ENCODE results near the gene LMF2.

LMF2 gene

GRCh38 chr22:50502628-50503474, 4.7 kb downstream of the LMF2 start:
- DNase-seq (ENCODE audit: low spot score) = no peak

DNA sequence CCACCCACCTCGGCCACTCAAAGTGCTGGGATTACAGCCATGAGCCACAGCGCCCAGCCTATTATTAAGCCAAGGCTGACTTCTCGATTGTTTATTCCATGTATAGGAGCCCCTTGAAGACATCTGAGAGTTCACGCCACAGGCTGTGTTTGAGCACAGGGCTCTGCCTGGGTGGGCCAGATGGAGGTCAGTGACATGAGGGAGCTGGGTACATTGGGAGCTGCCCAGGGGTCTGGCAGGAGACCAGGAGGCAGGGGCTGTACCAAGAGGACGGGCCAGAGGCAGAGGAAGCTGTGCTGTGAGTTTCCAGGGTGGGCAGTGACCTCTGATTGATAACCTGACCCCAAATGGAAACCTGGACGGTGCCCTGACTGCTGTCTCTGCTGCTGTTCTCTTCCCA, 5.4 kb downstream of the LMF2 start:
- DNase-seq (ENCODE audit: low spot score) = no peak

- no peak for DNase-seq (ENCODE audit: low spot score)
Measured at GRCh38 chr22:50500452-50500851, 7.0 kb downstream of the LMF2 start.

GRCh38 chr22:50498322-50498890, 9.1 kb downstream of the LMF2 start:
- DNase-seq (ENCODE audit: low spot score) = peak; percentile 69

- DNase-seq (ENCODE audit: low spot score) = no peak
Measured at GRCh38 chr22:50497093-50497492, 10.4 kb downstream of the LMF2 start.

DNA sequence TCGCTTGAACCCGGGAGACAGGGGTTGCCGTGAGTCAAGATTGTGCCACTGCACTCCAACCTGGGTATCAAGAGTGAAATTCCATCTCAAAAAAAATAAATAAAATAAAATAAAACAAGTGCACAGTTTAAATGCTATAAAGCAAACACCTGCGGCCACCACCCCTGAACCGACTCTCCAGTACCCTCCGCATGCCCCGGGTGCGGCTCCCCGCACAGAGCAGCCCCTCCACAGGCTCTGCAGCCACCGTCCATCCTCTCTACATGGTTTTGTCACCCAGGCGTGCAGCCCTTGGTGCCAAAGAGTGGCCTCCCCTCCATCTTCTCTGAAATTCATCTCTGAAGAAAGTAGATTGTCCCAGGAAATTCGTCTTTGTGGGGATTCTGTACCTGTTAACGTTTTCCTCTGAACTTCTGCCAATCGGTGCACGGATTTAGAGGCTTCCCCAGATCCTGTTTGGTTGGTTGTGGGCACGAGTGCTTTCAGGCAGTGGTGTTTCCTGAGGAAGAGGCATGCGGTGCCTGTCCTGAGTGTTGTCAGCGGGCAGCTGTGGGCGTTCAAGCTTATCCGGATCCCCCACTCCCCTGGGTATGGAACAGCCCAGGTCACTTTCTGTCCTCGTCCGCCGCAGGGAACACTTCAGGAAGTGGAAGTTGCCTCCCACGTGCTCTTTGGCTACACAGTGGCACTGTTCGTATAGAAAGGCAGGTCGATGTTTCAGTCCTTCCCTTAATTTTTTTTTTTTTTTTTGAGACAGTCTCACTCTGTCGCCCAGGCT, 16.8 kb downstream of the LMF2 start:
- DNase-seq (ENCODE audit: low spot score) = no peak

- no peak for DNase-seq (ENCODE audit: low spot score)
Measured at GRCh38 chr22:50489363-50490243, 17.9 kb downstream of the LMF2 start.

DNA sequence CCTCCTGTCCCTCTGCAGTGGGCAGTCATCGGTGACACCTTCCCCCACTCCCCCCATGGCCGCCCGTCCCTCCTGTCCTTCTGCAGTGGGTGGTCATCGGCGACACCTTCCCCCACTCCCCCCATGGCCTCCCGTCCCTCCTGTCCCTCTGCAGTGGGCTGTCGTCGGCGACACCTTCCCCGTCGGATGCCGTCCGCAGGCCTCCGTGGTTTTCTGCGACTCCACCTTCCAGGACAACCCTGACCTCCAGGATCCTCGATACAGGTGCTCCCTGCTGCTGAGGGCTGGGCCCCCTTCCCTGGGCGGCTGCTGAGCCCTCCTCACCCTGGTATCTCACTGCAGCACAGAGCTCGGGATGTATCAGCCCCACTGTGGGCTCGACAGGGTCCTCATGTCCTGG, 18.6 kb downstream of the LMF2 start:
- no peak for DNase-seq (ENCODE audit: low spot score)

- DNase-seq (ENCODE audit: low spot score) = no peak
Measured at GRCh38 chr22:50488006-50488677, 19.4 kb downstream of the LMF2 start.

GRCh38 chr22:50487290-50488005, 20.1 kb downstream of the LMF2 start:
- no peak for DNase-seq (ENCODE audit: low spot score)

DNA sequence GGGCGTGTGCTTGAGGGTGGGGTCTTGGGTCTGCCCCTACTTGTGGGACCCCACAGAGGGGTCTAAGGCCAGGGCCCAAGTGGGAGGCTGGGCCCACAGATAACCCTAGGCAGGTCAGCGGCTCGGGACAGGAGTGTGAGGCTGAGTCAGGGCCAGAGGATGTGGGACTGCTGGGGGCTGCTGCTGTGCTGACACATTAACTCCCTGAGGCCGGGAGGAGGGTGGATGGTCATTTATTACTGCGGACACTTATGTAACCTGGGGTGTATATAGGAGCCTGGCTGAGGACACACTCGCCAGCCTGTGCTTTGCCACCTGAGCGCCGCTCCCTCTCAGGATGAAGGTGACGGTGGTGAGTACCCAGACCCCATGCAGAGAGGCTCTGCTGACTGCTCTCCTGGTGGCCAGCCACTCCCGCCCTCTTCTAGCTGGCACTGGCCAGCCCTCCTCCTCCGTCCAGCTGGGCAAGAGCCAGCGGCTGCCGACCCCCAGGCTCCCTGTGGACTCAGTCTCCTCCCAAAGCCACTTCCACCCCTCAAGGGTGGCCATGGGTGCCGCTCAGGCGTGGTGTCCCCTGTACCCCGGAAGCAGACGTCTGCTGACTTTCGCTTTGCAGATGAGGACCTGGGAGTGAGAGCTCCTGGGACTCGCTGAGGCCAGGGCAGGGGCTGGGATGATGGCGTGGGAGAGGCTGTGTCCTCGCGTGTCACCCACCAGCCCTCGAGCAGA, 20.8 kb downstream of the LMF2 start, which contains the start of gene MIOX:
Gene MIOX (plus strand): TSS at position 299 of the 729 bp plus-strand sequence. CDS start 39 bp downstream, at position 338.
- peak; percentile 70 for DNase-seq (ENCODE audit: low spot score)

GRCh38 chr22:50485221-50486131, 22.0 kb downstream of the LMF2 start:
- DNase-seq (ENCODE audit: low spot score) = no peak

DNA sequence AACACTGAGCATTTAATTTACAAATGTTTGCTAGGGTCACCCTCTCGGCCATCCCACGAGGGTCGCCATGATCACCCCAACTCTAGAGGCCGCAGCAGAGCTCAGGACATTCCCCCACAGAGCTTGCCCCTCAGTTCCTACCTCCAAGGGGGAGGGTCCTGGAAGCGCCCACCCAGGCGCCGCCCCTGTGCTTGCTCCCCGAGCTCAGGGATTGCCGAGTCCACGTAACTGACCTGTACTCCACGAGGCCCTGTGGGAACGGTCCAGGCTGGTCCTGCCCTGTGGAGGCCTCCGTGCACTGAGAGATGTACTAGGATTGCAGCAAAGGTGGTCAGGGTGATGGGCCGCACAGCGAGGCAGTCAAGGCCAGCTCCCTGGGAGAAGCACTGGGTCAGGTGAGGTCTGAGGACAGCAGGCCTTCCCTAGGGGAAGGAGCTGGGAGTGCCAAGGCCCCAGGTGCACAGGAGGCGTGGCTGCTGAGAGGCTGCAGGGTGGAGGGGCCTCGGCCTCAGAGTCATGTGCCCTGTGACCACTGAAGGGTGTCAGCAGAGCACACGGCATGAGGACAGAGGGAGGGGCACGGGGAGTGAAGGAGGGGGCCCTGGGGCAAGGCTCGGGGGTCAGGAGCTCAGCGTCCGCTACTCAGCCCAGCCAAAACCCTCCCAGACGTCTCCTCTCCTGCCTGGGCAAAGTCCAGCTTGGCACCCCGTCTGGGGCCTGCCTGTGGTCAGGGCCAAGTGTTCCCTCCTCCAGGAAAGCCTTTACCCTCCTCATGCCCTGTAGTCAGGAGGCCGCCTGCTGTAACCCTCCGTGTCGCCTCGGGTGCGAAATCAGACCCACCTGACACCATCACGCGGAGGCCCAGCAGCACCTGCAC, 23.3 kb downstream of the LMF2 start:
- DNase-seq (ENCODE audit: low spot score) = no peak

GRCh38 chr22:50483556-50483955, 23.9 kb downstream of the LMF2 start:
- no peak for DNase-seq (ENCODE audit: low spot score)

- DNase-seq (ENCODE audit: low spot score) = no peak
Measured at GRCh38 chr22:50483106-50483505, 24.4 kb downstream of the LMF2 start.

DNA sequence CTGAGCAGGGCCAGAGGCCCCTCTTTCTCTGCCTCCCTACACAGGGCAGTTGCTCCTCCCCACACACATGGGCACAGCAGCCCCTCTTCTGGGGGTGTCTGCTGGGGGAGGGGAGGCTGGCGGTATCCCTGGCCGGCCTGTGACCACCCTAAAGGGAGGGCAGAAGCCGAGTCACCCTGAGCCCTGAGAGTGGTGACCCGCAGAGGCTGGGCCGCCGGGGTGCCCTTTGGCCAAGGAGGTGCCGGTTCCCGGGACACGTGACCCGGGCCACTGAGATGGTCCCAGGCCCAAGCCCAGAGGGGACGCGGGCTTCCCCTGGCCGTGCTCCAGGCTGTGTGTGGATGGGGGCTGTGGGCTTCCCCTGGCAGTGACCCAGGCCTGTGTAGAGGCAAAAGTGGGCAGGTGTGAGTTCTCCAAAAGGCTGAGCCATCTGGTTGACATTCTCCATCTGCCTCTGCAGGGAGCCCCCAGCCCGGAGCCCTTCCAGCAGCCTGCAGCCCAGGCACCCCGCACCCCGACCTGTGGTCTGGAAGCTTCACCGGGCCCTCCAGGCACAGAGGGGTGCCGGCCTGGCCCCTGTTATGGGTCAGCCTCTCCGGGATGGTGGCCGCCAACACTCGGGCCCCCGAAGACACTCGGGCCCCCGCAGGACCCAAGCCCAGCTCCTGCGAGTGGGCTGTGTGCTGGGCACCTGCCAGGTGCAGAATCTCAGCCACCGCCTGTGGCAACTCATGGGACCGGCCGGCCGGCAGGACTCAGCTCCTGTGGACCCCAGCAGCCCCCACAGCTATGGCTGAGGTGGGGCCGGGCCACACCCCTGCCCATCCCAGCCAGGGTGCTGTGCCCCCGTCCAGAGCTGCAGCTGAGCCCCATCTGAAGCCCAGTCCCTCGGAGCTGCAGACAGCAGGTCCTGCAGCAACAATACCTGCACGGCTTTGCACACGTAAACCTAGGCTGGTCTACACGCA, 25.1 kb downstream of the LMF2 start:
- DNase-seq (ENCODE audit: low spot score) = no peak
